ENCODE measurements around the gene SLC19A3. TPM values are rescaled to one million over a fixed set of nuclear protein-coding genes. Genes with fewer than 3 reads are reported as not detected.
"Not testable (repeated sequence)": the region's sequence is repeated elsewhere in the genome, so short reads cannot be mapped to it uniquely, and the experiment has no call there.

SLC19A3 gene
- total RNA-seq, 2 donors from 2014 or later, result not detected

GRCh38 chr2:227722821-227723220 is 5.0 kb upstream of the SLC19A3 start:
- H3K36me3 Mint-ChIP-seq (ENCODE audit: low read depth); H3K4me3 Mint-ChIP-seq; H3K4me1 Mint-ChIP-seq; H3K9me3 ChIP-seq (ENCODE audit: control insufficient read depth, low read length, poor library complexity, severe bottlenecking); ATAC-seq; H3K27ac Mint-ChIP-seq; DNase-seq: not testable (repeated sequence)
- H3K27me3 Mint-ChIP-seq, result peaks cover 32% of the 10 kb centered on the region

- DNase-seq, result no peak
- no peaks in the 10 kb centered on the region for H3K36me3 Mint-ChIP-seq (ENCODE audit: low read depth)
- no peak for ATAC-seq
- H3K9me3 ChIP-seq (ENCODE audit: control insufficient read depth, low read length, poor library complexity, severe bottlenecking), result no peaks in the 10 kb centered on the region
- H3K27me3 Mint-ChIP-seq, result peaks cover 46% of the 10 kb centered on the region
- peaks cover 2% of the 10 kb centered on the region for H3K4me1 Mint-ChIP-seq
- no peak overlapping the region for H3K4me3 Mint-ChIP-seq
- no peak overlapping the region for H3K27ac Mint-ChIP-seq
Measured at GRCh38 chr2:227720680-227721079, 2.9 kb upstream of the SLC19A3 start.

GRCh38 chr2:227719641-227720040 is 1.8 kb upstream of the SLC19A3 start:
- ATAC-seq (no peak), DNase-seq (no peak)
- Mint-ChIP-seq H3K27me3 (peaks cover 46% of the 10 kb centered on the region), H3K4me1 (peaks cover 2% of the 10 kb centered on the region), H3K4me3 (no peak overlapping the region), H3K36me3 (ENCODE audit: low read depth) (no peaks in the 10 kb centered on the region), H3K27ac (no peak overlapping the region)
- no peaks in the 10 kb centered on the region for H3K9me3 ChIP-seq (ENCODE audit: control insufficient read depth, low read length, poor library complexity, severe bottlenecking)

DNA sequence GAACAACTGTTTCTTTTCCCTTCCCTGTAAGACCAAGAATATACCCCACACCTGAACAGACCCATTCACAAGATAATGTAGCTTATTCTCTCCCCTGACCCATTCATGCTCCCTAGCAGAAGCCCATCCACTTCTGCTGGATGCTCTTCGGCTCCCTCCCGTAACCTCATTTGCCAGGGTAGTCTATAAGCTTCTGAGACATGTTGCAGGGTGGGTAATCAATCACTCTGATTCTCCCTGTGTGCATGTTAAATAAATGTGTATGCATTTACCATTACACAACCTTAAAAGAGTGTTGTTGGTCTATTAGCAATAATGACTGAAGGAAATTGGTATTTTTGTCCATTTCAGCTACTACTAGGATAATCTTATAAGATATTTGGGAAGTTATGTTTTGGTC is 1.3 kb downstream of the SLC19A3 start:
- Mint-ChIP-seq H3K27me3 (peaks cover 30% of the 10 kb centered on the region), H3K4me3 (no peak overlapping the region), H3K36me3 (ENCODE audit: low read depth) (no peaks in the 10 kb centered on the region), H3K27ac (no peak overlapping the region), H3K4me1 (no peaks in the 10 kb centered on the region)
- H3K9me3 ChIP-seq (ENCODE audit: control insufficient read depth, low read length, poor library complexity, severe bottlenecking), result no peaks in the 10 kb centered on the region
- DNase-seq, result no peak
- ATAC-seq, result no peak

GRCh38 chr2:227713291-227713690 is 4.5 kb downstream of the SLC19A3 start:
- no peaks in the 10 kb centered on the region for H3K9me3 ChIP-seq (ENCODE audit: control insufficient read depth, low read length, poor library complexity, severe bottlenecking)
- H3K27me3 Mint-ChIP-seq, result peaks cover 37% of the 10 kb centered on the region
- no peak for DNase-seq
- no peak for ATAC-seq
- no peak overlapping the region for H3K27ac Mint-ChIP-seq
- H3K4me3 Mint-ChIP-seq, result no peak overlapping the region
- no peaks in the 10 kb centered on the region for H3K4me1 Mint-ChIP-seq
- H3K36me3 Mint-ChIP-seq (ENCODE audit: low read depth), result no peaks in the 10 kb centered on the region

DNA sequence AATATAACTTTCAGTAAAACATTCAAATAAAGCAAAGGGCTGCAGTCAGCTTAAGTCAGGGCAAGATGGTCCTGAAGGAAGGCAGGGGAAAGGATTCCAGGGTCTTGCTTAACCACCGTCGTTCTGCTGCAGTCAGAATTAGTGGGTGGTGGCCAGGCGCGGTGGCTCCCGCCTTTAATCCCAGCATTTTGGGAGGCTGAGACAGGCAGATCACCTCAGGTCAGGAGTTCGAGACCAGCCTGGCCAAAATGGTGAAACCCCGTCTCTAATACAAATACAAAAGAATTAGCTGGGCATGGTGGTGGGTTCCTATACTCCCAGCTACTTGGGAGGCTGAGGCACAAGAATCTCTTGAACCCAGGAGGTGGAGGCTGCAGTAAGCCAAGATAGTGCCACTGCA is 6.8 kb downstream of the SLC19A3 start:
- no peak for ATAC-seq
- no peak overlapping the region for H3K27ac Mint-ChIP-seq
- H3K4me3 Mint-ChIP-seq, result no peak overlapping the region
- no peaks in the 10 kb centered on the region for H3K36me3 Mint-ChIP-seq (ENCODE audit: low read depth)
- no peaks in the 10 kb centered on the region for H3K4me1 Mint-ChIP-seq
- no peaks in the 10 kb centered on the region for H3K9me3 ChIP-seq (ENCODE audit: control insufficient read depth, low read length, poor library complexity, severe bottlenecking)
- no peak for DNase-seq
- peaks cover 29% of the 10 kb centered on the region for H3K27me3 Mint-ChIP-seq

- ATAC-seq, result no peak
- no peak overlapping the region for H3K27ac Mint-ChIP-seq
- H3K27me3 Mint-ChIP-seq, result peaks cover 35% of the 10 kb centered on the region
- no peaks in the 10 kb centered on the region for H3K9me3 ChIP-seq (ENCODE audit: control insufficient read depth, low read length, poor library complexity, severe bottlenecking)
- DNase-seq, result no peak
- no peaks in the 10 kb centered on the region for H3K36me3 Mint-ChIP-seq (ENCODE audit: low read depth)
- H3K4me1 Mint-ChIP-seq, result no peaks in the 10 kb centered on the region
- no peak overlapping the region for H3K4me3 Mint-ChIP-seq
Measured at GRCh38 chr2:227707390-227707789, 10.4 kb downstream of the SLC19A3 start.

- Mint-ChIP-seq H3K4me3 (no peak overlapping the region), H3K27ac (no peak overlapping the region)
- no peak for ATAC-seq
Measured at GRCh38 chr2:227706859-227707258, 11.0 kb downstream of the SLC19A3 start.

GRCh38 chr2:227703961-227704360 is 13.9 kb downstream of the SLC19A3 start:
- DNase-seq, result no peak
- Mint-ChIP-seq H3K4me3 (no peak overlapping the region), H3K27me3 (peaks cover 37% of the 10 kb centered on the region), H3K4me1 (no peaks in the 10 kb centered on the region), H3K27ac (no peak overlapping the region), H3K36me3 (ENCODE audit: low read depth) (no peaks in the 10 kb centered on the region)
- no peaks in the 10 kb centered on the region for H3K9me3 ChIP-seq (ENCODE audit: control insufficient read depth, low read length, poor library complexity, severe bottlenecking)
- ATAC-seq, result no peak

More at GRCh38 chr2:227706859-227707258, 11.0 kb downstream of the SLC19A3 start:
- H3K9me3 ChIP-seq (ENCODE audit: control insufficient read depth, low read length, poor library complexity, severe bottlenecking), result no peaks in the 10 kb centered on the region
- Mint-ChIP-seq H3K36me3 (ENCODE audit: low read depth) (no peaks in the 10 kb centered on the region), H3K27me3 (peaks cover 35% of the 10 kb centered on the region), H3K4me1 (no peaks in the 10 kb centered on the region)
- no peak for DNase-seq

GRCh38 chr2:227703280-227703732 is 14.5 kb downstream of the SLC19A3 start:
- Mint-ChIP-seq H3K27ac (no peak overlapping the region), H3K36me3 (ENCODE audit: low read depth) (no peaks in the 10 kb centered on the region), H3K27me3 (peaks cover 40% of the 10 kb centered on the region), H3K4me3 (no peak overlapping the region), H3K4me1 (no peaks in the 10 kb centered on the region)
- ATAC-seq, result no peak
- no peak for DNase-seq
- H3K9me3 ChIP-seq (ENCODE audit: control insufficient read depth, low read length, poor library complexity, severe bottlenecking), result no peaks in the 10 kb centered on the region

DNA sequence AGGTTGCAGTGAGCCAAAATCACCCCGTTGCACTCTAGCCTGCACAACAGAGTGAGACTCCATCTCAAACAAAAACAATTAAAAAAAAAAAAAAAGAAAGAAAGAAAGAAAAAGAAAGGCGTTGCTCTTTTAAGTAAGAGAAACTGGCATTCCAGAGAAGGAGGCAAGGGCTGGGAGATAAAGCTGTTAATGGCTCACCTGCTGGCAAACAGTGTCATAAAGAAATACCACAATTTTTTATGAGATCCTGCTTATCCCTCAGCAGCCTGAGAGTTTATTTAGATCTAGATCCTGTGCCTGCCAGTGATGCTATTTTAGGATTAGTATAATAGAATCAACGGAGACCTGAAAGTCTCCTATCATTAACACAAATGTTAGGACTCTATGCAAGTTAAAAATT is 16.3 kb downstream of the SLC19A3 start:
- no peaks in the 10 kb centered on the region for H3K36me3 Mint-ChIP-seq (ENCODE audit: low read depth)

DNA sequence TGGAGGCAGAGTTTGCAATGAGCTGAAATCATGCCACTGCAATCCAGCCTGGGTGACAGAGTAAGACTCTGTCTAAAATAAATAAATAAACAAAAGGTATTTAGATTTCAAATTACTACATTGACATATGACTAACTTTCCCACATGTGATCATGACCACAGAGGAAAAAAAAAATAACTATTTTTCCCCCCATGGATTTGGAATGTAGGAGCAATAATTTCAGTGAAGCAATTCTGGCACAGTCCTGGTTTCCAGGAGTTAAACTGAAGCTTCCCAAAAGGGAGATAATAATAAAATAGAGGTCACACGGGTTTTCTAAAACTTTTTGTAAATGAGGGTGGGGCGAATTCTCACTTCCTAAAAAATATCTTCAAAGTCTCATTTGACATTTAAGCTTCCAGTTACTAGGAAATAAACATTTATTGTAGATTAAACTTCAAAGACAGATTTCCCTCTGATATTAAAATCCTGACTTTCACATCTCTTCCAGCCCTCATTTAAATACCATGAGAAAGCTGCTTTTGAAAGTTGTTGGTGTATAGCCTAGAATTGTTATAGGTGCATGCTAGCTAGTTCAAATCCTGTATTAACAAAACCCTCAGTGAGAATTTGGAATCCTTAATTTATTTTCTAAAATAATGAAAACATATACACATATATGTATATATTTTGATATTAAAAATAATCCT is 20.7 kb downstream of the SLC19A3 start:
- no peaks in the 10 kb centered on the region for H3K36me3 Mint-ChIP-seq (ENCODE audit: low read depth)
- H3K9me3 ChIP-seq (ENCODE audit: control insufficient read depth, low read length, poor library complexity, severe bottlenecking), result no peaks in the 10 kb centered on the region
- no peaks in the 10 kb centered on the region for H3K4me1 Mint-ChIP-seq
- peaks cover 43% of the 10 kb centered on the region for H3K27me3 Mint-ChIP-seq
- DNase-seq (no peak), ATAC-seq (no peak)
- no peak overlapping the region for H3K4me3 Mint-ChIP-seq
- H3K27ac Mint-ChIP-seq, result no peak overlapping the region

More for the DNA sequence above, 16.3 kb downstream of the SLC19A3 start:
- H3K9me3 ChIP-seq (ENCODE audit: control insufficient read depth, low read length, poor library complexity, severe bottlenecking), result no peaks in the 10 kb centered on the region
- ATAC-seq (no peak), DNase-seq (no peak)
- peaks cover 35% of the 10 kb centered on the region for H3K27me3 Mint-ChIP-seq
- no peak overlapping the region for H3K4me3 Mint-ChIP-seq
- H3K27ac Mint-ChIP-seq, result no peak overlapping the region
- no peaks in the 10 kb centered on the region for H3K4me1 Mint-ChIP-seq

DNA sequence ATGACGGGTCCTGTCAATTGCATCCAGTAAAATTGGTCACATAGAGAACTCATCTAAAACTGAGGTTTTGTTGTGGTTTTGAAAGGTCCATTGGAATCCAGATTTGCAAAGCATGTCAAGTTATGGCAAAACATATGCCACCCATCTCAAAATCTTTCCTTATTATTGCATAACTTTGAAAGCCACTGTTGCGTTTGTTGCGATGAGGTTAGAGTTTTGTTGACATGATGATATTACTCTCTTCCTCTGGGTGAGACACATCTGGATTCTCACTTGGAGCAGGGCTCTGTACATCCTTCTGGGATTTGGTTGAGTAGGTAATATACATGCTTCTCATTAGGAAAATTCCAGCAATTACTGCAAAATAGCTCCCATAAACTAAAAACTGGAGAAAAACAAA is 30.6 kb downstream of the SLC19A3 start:
- ATAC-seq (no peak), DNase-seq (no peak)
- peaks cover 59% of the 10 kb centered on the region for H3K27me3 Mint-ChIP-seq
- no peak overlapping the region for H3K4me3 Mint-ChIP-seq
- no peak overlapping the region for H3K27ac Mint-ChIP-seq
- no peaks in the 10 kb centered on the region for H3K4me1 Mint-ChIP-seq
- H3K36me3 Mint-ChIP-seq (ENCODE audit: low read depth), result no peaks in the 10 kb centered on the region
- no peaks in the 10 kb centered on the region for H3K9me3 ChIP-seq (ENCODE audit: control insufficient read depth, low read length, poor library complexity, severe bottlenecking)

DNA sequence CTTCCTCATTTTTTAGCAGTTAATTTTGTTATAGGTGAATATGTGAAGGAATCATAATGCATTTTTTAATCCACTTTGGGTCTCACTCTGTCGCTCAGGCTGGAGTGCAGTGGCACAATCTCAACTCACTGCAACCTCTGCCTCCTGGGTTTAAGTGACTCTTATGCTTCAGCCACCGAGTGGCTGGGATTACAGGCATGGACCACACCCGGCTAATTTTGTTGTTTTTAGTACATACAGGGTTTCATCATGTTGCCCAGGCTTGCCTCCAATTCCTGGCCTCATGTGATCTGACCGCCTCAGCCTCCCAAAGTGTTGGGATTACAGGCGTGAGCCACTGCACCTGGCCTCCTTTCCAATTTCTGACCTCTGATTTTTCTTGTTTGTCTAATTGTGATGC is 33.6 kb downstream of the SLC19A3 start:
- Mint-ChIP-seq H3K4me1 (no peaks in the 10 kb centered on the region), H3K36me3 (ENCODE audit: low read depth) (no peaks in the 10 kb centered on the region), H3K4me3 (no peak overlapping the region), H3K27ac (no peak overlapping the region), H3K27me3 (peaks cover 40% of the 10 kb centered on the region)
- no peaks in the 10 kb centered on the region for H3K9me3 ChIP-seq (ENCODE audit: control insufficient read depth, low read length, poor library complexity, severe bottlenecking)
- DNase-seq, result no peak
- ATAC-seq, result no peak

Measured in T-helper 17 cell (primary cell).